ENCODE results near the gene SFXN3.

- no peak for TF ChIP-seq FUBP1 (CRISPR knock-in tag; IDR thresholded peaks at IDR 0.05; ENCODE audit: borderline replicate concordance)
- no peak for TF ChIP-seq ZBTB1 (CRISPR knock-in tag; IDR thresholded peaks at IDR 0.05; ENCODE audit: borderline replicate concordance)
- no peak for TF ChIP-seq EZH2 (conservative IDR thresholded peaks at IDR 0.05; ENCODE audit: low read depth, low read length)
- TF ChIP-seq ZC3H4 (CRISPR knock-in tag; IDR thresholded peaks at IDR 0.05; ENCODE audit: borderline replicate concordance): no peak; the same call in 1 of the 2 replicates
- TF ChIP-seq NRL (CRISPR knock-in tag; IDR thresholded peaks at IDR 0.05; ENCODE audit: borderline replicate concordance): no peak
- TF ChIP-seq MAX (IDR thresholded peaks at IDR 0.05): peak; percentile 60; the same call in 1 of the 2 replicates
- no peak for TF ChIP-seq CHD4 (IDR thresholded peaks at IDR 0.05; ENCODE audit: borderline replicate concordance, low read length)
- peak; percentile 62 for TF ChIP-seq CTCF (CRISPR knock-in tag; IDR thresholded peaks at IDR 0.05)
- no peak for TF ChIP-seq ZFP36 (IDR thresholded peaks at IDR 0.05; ENCODE audit: borderline replicate concordance, low read depth, low read length, partially characterized antibody)
- no peak for TF ChIP-seq ZNF710 (CRISPR knock-in tag; IDR thresholded peaks at IDR 0.05; ENCODE audit: borderline replicate concordance)
- TF ChIP-seq ASH2L (IDR thresholded peaks at IDR 0.05; ENCODE audit: insufficient read length, low read depth, low read length): no peak
- TF ChIP-seq FOXK2 (IDR thresholded peaks at IDR 0.05): no peak
These were observed 19.3 kb upstream of the SFXN3 start for GRCh38 chr10:101011517-101012423.
